ENCODE measurements around the gene FEN1.

DNA sequence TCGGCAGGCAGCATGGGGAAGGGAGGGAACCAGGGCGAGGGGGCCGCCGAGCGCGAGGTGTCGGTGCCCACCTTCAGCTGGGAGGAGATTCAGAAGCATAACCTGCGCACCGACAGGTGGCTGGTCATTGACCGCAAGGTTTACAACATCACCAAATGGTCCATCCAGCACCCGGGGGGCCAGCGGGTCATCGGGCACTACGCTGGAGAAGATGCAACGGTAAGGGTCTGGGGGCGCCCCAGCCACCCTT is 35.6 kb downstream of the FEN1 start:
- TF ChIP-seq, protein P1, sequence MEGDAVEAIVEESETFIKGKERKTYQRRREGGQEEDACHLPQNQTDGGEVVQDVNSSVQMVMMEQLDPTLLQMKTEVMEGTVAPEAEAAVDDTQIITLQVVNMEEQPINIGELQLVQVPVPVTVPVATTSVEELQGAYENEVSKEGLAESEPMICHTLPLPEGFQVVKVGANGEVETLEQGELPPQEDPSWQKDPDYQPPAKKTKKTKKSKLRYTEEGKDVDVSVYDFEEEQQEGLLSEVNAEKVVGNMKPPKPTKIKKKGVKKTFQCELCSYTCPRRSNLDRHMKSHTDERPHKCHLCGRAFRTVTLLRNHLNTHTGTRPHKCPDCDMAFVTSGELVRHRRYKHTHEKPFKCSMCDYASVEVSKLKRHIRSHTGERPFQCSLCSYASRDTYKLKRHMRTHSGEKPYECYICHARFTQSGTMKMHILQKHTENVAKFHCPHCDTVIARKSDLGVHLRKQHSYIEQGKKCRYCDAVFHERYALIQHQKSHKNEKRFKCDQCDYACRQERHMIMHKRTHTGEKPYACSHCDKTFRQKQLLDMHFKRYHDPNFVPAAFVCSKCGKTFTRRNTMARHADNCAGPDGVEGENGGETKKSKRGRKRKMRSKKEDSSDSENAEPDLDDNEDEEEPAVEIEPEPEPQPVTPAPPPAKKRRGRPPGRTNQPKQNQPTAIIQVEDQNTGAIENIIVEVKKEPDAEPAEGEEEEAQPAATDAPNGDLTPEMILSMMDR (IDR thresholded peaks at IDR 0.05), result no peak
- TF ChIP-seq POLR2A (IDR thresholded peaks at IDR 0.05), result no peak

Measured in stomach (tissue), 4 donors.